Measurements from ENCODE around the gene SMAD3. TPM values are rescaled to one million over a fixed set of nuclear protein-coding genes. Genes with fewer than 3 reads are reported as not detected.

Gene SMAD3
- total RNA-seq, 1 experiment from 2014 or later = 89.2 TPM

DNA sequence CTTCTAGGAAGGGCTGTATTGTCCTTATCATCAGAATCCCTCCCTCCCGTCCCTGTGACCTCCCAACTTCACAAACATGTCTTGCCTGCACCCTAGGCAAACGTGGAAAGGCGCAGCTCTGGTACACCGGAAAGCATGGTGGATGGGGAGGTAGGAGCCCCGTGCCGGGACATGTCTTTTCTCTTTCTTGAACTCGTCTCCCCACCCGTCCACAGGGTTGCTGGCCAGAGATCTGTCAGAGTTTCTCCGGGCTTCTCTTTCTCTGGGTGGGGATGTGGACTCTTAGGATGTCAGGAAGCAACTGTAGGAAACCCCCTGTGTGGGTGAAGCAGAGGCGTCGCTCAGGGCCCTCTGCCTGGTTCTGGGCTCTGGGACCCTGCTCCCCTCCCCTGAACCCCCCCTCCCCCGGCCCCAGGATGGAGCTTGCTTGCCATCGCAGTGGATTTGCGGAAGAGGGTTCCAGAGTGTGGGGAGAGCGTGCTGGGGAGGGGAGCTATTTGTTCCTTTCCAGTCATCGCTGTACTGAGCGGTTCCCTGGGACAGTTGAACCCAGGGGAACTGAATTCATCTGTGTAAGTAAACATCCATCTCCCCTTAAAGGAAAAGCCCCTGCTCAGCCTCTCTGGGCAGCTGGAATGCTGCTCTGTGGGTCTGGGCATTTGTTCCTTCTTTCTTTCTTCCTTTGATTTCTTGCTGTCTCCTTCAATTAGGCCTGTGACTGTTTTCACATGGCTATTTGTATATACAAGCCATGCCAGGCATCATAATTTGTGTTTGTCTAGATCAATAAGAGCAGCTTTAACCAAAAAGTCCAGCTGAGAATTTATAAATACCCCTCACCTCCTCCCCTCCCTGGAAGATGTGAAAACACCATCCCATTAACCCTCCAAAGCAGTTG, 72.8 kb downstream of the SMAD3 start:
- Histone ChIP-seq H3K4me1 (ENCODE audit: control insufficient read depth in 1 of 2, insufficient read depth in 2 of 2, low read length in 2 of 2) (peaks cover 50 to 94% of the 10 kb centered on the region in 2 experiments), H2AFZ (ENCODE audit: low read depth, low read length, poor library complexity, severe bottlenecking) (no peak overlapping the region), H3K4me2 (ENCODE audit: low read length) (no peak overlapping the region), H3K27me3 (ENCODE audit: insufficient read depth, low read length) (no peaks in the 10 kb centered on the region), H4K20me1 (ENCODE audit: insufficient read depth) (no peaks in the 10 kb centered on the region), H3K4me3 (replicated peaks in 1 of 2; ENCODE audit: low read depth in 1 of 2, low read length in 2 of 2) (no peak overlapping the region), H3K9ac (ENCODE audit: low read length) (peak overlapping the region; percentile 21; the same call in 1 of the 2 replicates), H3K9me3 (ENCODE audit: control insufficient read depth in 1 of 2, insufficient read depth in 1 of 2, low read depth in 1 of 2, low read length in 2 of 2) (no peaks in the 10 kb centered on the region), H3K79me2 (ENCODE audit: insufficient read depth, low read length) (peaks cover 99% of the 10 kb centered on the region), H3K9me2 (ENCODE audit: insufficient read depth) (no peaks in the 10 kb centered on the region), H3K36me3 (ENCODE audit: control insufficient read depth in 1 of 2, insufficient read depth in 2 of 2, low read length in 2 of 2) (no peaks in the 10 kb centered on the region), H3K27ac (ENCODE audit: low read depth, low read length) (no peak overlapping the region)
- CTCF ChIA-PET = no interaction called here
- RAD21 ChIA-PET (ENCODE audit: low non-redundant PET in 1 of 2, low total read pairs in 2 of 2, uncharacterized antibody in 2 of 2, unreplicated experiment in 2 of 2) = no interaction called here
- TF ChIP-seq SP1 (IDR thresholded peaks at IDR 0.05; ENCODE audit: low read depth) (no peak), ELF1 (IDR thresholded peaks at IDR 0.05; ENCODE audit: borderline replicate concordance, low read depth) (no peak), RAD21 (IDR thresholded peaks at IDR 0.05; ENCODE audit: low read depth) (no peak), ZNF274 (IDR thresholded peaks at IDR 0.05; ENCODE audit: low read depth, low read length) (no peak), TCF7L2 (IDR thresholded peaks at IDR 0.05; ENCODE audit: borderline replicate concordance, extremely low read depth, insufficient read depth, insufficient read length) (no peak), POLR2AphosphoS5 (IDR thresholded peaks at IDR 0.05; ENCODE audit: low read depth, low read length) (no peak), SIN3A (IDR thresholded peaks at IDR 0.05; ENCODE audit: low read depth) (no peak), POLR2A (IDR thresholded peaks at IDR 0.05; ENCODE audit: borderline replicate concordance, extremely low read depth, insufficient read depth, insufficient read length) (no peak), SRF (IDR thresholded peaks at IDR 0.05; ENCODE audit: low read depth) (no peak), CEBPB (IDR thresholded peaks at IDR 0.05; ENCODE audit: low read depth) (no peak)
- TF ChIP-seq, protein P1, sequence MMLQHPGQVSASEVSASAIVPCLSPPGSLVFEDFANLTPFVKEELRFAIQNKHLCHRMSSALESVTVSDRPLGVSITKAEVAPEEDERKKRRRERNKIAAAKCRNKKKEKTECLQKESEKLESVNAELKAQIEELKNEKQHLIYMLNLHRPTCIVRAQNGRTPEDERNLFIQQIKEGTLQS (IDR thresholded peaks at IDR 0.05) = no peak
- TF ChIP-seq, protein P2, sequence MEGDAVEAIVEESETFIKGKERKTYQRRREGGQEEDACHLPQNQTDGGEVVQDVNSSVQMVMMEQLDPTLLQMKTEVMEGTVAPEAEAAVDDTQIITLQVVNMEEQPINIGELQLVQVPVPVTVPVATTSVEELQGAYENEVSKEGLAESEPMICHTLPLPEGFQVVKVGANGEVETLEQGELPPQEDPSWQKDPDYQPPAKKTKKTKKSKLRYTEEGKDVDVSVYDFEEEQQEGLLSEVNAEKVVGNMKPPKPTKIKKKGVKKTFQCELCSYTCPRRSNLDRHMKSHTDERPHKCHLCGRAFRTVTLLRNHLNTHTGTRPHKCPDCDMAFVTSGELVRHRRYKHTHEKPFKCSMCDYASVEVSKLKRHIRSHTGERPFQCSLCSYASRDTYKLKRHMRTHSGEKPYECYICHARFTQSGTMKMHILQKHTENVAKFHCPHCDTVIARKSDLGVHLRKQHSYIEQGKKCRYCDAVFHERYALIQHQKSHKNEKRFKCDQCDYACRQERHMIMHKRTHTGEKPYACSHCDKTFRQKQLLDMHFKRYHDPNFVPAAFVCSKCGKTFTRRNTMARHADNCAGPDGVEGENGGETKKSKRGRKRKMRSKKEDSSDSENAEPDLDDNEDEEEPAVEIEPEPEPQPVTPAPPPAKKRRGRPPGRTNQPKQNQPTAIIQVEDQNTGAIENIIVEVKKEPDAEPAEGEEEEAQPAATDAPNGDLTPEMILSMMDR (IDR thresholded peaks at IDR 0.05 in 2 of 3, conservative IDR thresholded peaks at IDR 0.05 in 1 of 3; ENCODE audit: borderline replicate concordance in 1 of 3, insufficient read depth in 1 of 3, low read depth in 2 of 3, low read length in 2 of 3) = no peak
- TF ChIP-seq, protein P3, sequence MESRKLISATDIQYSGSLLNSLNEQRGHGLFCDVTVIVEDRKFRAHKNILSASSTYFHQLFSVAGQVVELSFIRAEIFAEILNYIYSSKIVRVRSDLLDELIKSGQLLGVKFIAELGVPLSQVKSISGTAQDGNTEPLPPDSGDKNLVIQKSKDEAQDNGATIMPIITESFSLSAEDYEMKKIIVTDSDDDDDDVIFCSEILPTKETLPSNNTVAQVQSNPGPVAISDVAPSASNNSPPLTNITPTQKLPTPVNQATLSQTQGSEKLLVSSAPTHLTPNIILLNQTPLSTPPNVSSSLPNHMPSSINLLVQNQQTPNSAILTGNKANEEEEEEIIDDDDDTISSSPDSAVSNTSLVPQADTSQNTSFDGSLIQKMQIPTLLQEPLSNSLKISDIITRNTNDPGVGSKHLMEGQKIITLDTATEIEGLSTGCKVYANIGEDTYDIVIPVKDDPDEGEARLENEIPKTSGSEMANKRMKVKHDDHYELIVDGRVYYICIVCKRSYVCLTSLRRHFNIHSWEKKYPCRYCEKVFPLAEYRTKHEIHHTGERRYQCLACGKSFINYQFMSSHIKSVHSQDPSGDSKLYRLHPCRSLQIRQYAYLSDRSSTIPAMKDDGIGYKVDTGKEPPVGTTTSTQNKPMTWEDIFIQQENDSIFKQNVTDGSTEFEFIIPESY (IDR thresholded peaks at IDR 0.05; ENCODE audit: extremely low read depth, insufficient replicate concordance, low read length) = no peak
- TF ChIP-seq, protein P4, sequence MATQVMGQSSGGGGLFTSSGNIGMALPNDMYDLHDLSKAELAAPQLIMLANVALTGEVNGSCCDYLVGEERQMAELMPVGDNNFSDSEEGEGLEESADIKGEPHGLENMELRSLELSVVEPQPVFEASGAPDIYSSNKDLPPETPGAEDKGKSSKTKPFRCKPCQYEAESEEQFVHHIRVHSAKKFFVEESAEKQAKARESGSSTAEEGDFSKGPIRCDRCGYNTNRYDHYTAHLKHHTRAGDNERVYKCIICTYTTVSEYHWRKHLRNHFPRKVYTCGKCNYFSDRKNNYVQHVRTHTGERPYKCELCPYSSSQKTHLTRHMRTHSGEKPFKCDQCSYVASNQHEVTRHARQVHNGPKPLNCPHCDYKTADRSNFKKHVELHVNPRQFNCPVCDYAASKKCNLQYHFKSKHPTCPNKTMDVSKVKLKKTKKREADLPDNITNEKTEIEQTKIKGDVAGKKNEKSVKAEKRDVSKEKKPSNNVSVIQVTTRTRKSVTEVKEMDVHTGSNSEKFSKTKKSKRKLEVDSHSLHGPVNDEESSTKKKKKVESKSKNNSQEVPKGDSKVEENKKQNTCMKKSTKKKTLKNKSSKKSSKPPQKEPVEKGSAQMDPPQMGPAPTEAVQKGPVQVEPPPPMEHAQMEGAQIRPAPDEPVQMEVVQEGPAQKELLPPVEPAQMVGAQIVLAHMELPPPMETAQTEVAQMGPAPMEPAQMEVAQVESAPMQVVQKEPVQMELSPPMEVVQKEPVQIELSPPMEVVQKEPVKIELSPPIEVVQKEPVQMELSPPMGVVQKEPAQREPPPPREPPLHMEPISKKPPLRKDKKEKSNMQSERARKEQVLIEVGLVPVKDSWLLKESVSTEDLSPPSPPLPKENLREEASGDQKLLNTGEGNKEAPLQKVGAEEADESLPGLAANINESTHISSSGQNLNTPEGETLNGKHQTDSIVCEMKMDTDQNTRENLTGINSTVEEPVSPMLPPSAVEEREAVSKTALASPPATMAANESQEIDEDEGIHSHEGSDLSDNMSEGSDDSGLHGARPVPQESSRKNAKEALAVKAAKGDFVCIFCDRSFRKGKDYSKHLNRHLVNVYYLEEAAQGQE (IDR thresholded peaks at IDR 0.05; ENCODE audit: low read depth) = no peak
- DNase-seq (ENCODE audit: low read depth, low spot score) (no peak), ATAC-seq (no peak)
- intact Hi-C loops (cut with micrococcal nuclease) = no loop called here
- BruUV-seq (replicated peaks) = no TSS peak
- POLR2A ChIA-PET = interaction anchor here (1.6 kb wide), 1 partner anchor 11 kb away, joined by 6 read pairs; no protein-coding TSS in a partner anchor
